Mesodermal cell (in vitro differentiated cells): ENCODE measurements around the gene SLC38A7.

Source experiments
- H3K27ac ChIP-seq: 2 replicates; pipeline ENCODE4 v1.7.0; 2013; ENCODE audit warnings: mild to moderate bottlenecking, low read depth, low read length, moderate library complexity; ENCODE audit not compliant: severe bottlenecking
- H3K36me3 ChIP-seq: 2 replicates; pipeline ENCODE4 v1.7.1; 2013; ENCODE audit warnings: mild to moderate bottlenecking, low read length, moderate library complexity; ENCODE audit not compliant: control insufficient read depth, insufficient read depth
- H3K4me1 ChIP-seq: one replicate; pipeline ENCODE4 v1.7.1; 2013; ENCODE audit warnings: mild to moderate bottlenecking, low read length; ENCODE audit not compliant: insufficient read depth, control insufficient read depth, poor library complexity, severe bottlenecking
- H3K4me3 ChIP-seq: 2 replicates; pipeline ENCODE4 v1.7.0; 2013; ENCODE audit warnings: low read length, control low read depth, mild to moderate bottlenecking; ENCODE audit not compliant: insufficient read depth, poor library complexity, severe bottlenecking; ENCODE audit errors: extremely low read depth
- H3K9me3 ChIP-seq: 2 replicates; pipeline ENCODE4 v1.7.1; 2013; ENCODE audit warnings: mild to moderate bottlenecking, low read length, moderate library complexity; ENCODE audit not compliant: control insufficient read depth
- WGBS, 2 experiments: methylation state at CpG; one replicate each; pipeline ENCODE4 v1.1.5; 2013; ENCODE audit warnings: missing lambda C conversion rate in 2 of 2; ENCODE audit not compliant: insufficient coverage in 2 of 2; 5-methylcytosine and 5-hydroxymethylcytosine counted together

The SLC38A7 gene

DNA sequence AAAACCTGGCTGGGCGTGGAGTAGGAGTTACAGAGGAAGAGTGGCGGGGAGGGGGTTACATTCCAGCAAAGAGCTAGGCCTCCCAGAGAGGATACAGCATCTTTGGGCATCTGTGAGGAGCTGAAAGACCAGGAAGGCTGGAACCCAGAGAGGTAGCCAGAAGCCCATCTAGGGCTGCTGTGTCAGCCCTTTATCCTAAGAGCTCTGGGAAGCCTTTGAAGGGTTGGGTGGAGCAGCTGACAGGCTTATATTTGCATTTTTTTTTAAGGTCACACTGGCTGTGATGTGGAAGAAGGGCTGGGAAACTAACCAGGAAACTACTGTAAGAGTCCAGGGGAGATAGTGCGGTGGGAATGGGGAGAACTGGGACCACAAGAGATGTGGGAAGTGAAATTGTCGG, 48.1 kb downstream of the SLC38A7 start:
- no peak overlapping the region for H3K4me3 ChIP-seq
- no peaks in the 10 kb centered on the region for H3K36me3 ChIP-seq
- no peaks in the 10 kb centered on the region for H3K9me3 ChIP-seq
- no peaks in the 10 kb centered on the region for H3K4me1 ChIP-seq
- 68 to 77% methylated on average over 3 of the region's 4 CpGs for WGBS, 2 experiments
- no peak overlapping the region for H3K27ac ChIP-seq

DNA sequence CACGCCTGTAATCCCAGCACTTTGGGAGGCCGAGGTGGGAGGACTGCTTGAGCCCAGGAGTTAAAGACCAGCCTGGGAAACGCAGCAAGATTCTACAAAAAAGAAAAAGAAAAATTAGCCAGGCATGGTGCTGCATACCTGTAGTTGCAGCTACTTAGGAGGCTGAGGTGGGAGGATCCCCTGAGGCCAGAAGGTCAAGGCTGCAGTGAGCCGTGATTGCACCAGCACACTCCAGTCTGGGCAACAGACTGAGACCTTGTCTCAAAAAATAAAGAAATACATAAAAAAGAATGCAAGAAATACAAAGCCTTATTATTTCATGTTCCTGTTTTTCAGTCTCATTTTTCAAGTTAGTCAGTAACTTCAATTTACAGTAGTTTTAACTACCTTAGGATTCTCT, 49.1 kb downstream of the SLC38A7 start:
- Histone ChIP-seq H3K4me3 (no peak overlapping the region), H3K9me3 (no peaks in the 10 kb centered on the region), H3K27ac (no peak overlapping the region), H3K36me3 (no peaks in the 10 kb centered on the region), H3K4me1 (no peaks in the 10 kb centered on the region)
- 91 to 92% methylated on average over 4 of the region's 4 CpGs for whole genome bisulfite sequencing, 2 experiments

DNA sequence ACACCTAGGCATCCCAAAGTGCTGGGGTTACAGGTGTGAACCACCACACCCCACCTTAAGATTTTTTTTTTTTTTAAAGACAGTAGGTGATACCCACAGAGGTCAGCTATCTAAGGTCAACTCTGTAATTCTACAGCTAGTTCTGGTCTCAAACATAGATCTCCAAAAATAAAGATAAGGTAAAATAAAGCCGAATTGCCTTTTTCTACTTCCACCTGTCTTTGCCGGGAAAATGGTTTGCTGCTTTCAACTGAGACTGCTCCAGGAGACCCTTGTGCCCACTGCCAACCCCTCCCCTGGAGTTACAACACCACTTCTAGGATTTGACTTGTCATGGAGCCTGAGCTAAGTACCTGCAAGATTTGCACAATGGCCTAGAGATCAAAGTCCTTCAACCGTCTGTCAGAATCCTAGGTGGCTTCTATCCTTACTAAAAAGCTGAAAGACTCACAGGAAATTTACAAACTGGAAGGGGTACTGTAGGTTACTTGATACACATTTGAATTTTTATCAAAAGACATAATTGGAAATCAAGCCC, 50.2 kb downstream of the SLC38A7 start:
- Histone ChIP-seq H3K4me1 (no peaks in the 10 kb centered on the region), H3K4me3 (no peak overlapping the region), H3K9me3 (no peaks in the 10 kb centered on the region), H3K27ac (no peak overlapping the region), H3K36me3 (no peaks in the 10 kb centered on the region)
- 60 to 67% methylated on average over 1 to 3 of the region's 3 CpGs for WGBS, 2 experiments

DNA sequence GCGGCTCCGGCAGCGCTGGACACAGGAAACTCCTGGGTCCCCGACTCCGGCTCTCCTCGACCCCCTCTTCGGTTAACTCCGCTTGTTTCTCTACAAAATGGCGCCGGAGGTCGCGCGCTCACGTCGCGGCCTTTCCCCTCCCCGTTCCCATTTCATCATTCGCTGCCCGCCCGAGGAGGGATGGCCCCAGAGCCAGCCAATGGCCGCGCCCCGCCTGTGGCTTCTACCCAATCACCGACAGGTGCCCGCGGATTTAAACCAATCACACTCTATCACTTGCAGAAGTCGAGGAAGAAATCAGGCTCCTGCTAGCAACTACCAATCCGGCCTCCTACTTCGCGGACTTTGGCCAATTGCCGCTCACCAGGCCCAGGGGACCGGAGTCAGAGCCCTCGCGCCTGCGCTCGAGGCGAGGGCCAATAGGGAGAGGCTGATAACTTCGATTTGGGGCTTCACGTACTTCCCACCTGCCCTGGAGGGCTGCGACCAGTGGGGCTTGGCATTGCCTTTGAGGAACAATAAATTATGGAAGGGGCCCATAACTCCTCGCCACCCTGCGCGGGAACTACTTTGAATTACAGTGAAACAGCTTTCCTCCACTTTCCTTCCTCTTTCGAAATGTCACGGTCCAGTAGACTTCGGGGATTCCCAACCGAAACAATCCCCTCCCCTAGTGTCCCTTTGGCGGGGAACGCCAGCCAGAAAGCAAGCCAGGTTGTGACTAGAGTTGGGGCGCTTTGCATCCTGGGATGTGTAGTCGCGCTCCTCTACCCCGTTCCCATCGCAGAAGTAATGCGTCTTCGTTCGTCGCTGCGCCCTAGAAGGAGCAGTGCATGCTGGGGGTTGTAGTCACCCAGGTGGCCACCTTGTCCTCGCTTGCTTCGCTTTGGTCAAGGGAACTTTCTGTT, 54.6 kb downstream of the SLC38A7 start, which contains the start of gene CNOT1:
TSS of gene CNOT1 (minus strand) at position 94 of the 908 bp plus-strand sequence. CDS start 30,489 bp downstream, outside the sequence.
- no peaks in the 10 kb centered on the region for H3K9me3 ChIP-seq
- peaks cover 5% of the 10 kb centered on the region for H3K36me3 ChIP-seq
- H3K4me1 ChIP-seq = no peaks in the 10 kb centered on the region
- H3K27ac ChIP-seq = peak within 1 kb of the TSS; percentile 97
- WGBS, 2 experiments = 0 to 1% methylated on average over 53 to 56 of the region's 61 CpGs
- peak within 1 kb of the TSS; percentile 92 for H3K4me3 ChIP-seq

- Histone ChIP-seq H3K27ac (peak overlapping the region; percentile 97), H3K9me3 (no peaks in the 10 kb centered on the region)
- WGBS, 2 experiments = 0 to 1% methylated on average over 35 to 42 of the region's 53 CpGs
Measured at GRCh38 chr16:58628845-58629732, 55.5 kb downstream of the SLC38A7 start.

GRCh38 chr16:58624209-58624608, 60.4 kb downstream of the SLC38A7 start:
- Histone ChIP-seq H3K4me3 (no peak overlapping the region), H3K36me3 (peaks cover 59% of the 10 kb centered on the region), H3K4me1 (no peaks in the 10 kb centered on the region), H3K9me3 (no peaks in the 10 kb centered on the region), H3K27ac (no peak overlapping the region)
- 86 to 93% methylated on average over 5 of the region's 7 CpGs for WGBS, 2 experiments

More at GRCh38 chr16:58628845-58629732, 55.5 kb downstream of the SLC38A7 start:
- H3K4me1 ChIP-seq = no peaks in the 10 kb centered on the region
- peak overlapping the region; percentile 92 for H3K4me3 ChIP-seq
- peaks cover 14% of the 10 kb centered on the region for H3K36me3 ChIP-seq

DNA sequence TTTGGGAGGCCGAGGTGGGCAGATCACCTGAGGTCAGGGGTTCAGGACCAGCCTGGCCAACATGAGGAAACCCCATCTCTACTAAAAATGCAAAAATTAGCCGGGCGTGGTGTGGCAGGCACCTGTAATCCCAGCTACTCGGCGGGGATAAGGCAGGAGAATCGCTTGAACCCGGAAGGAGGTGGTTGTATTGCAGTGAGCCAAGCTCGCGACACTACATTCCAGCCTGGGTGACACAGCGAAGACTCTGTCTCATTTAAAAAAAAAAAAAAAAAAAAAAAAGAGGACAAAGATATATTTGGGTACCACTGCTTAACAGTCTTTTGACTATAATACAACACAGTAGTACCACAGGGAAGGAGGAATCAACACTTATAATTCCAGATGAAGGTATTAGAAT, 64.2 kb downstream of the SLC38A7 start:
- Histone ChIP-seq H3K27ac (no peak overlapping the region), H3K36me3 (peaks cover 86% of the 10 kb centered on the region)

DNA sequence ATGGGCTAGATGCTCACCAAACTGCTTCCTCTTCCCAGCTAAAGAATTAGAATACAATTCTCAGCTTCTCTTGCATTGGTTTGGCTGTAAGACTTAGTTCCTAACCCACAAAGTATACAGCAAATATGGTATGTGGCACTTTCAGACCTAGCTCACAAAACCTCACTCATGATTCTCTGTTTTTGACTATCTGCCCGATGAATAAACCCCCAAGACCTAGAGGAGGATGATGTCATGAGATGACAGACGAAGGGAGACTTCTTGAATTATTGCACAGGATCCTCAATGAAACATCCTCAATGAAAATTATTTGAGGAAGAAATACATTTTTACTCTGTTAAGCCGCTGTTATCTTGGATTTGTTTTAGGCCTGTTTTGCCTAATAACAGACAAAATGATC, 69.3 kb downstream of the SLC38A7 start:
- WGBS, 2 experiments = no CpG with 5 or more reads among the region's 3 CpGs
- Histone ChIP-seq H3K27ac (no peak overlapping the region), H3K36me3 (peaks cover 66% of the 10 kb centered on the region), H3K4me3 (no peak overlapping the region), H3K4me1 (no peaks in the 10 kb centered on the region), H3K9me3 (no peaks in the 10 kb centered on the region)

More for the DNA sequence above, 64.2 kb downstream of the SLC38A7 start:
- Histone ChIP-seq H3K9me3 (no peaks in the 10 kb centered on the region), H3K4me1 (no peaks in the 10 kb centered on the region), H3K4me3 (no peak overlapping the region)
- WGBS, 2 experiments = 95 to 96% methylated on average over 4 to 9 of the region's 10 CpGs
